Keratinocyte (primary cell): ENCODE results near the gene ATE1.

Experiments used
- CTCF ChIP-seq, 3 experiments: IDR thresholded peaks in 1 of 3; conservative IDR thresholded peaks in 1 of 3; optimal IDR thresholded peaks in 1 of 3; 2 replicates in 2 of 3; 3 replicates in 1 of 3; pipeline versions ENCODE3 to v1.5.1; 2011; ENCODE audit warnings: low read length in 3 of 3, mild to moderate bottlenecking in 3 of 3, moderate library complexity in 2 of 3, control low read depth in 1 of 3, inconsistent platforms in 1 of 3; ENCODE audit not compliant: insufficient read depth in 2 of 3; ENCODE audit errors: extremely low read depth in 1 of 3
- EZH2 ChIP-seq: IDR thresholded peaks from one replicate; pipeline ENCODE4 v1.6.1; 2012; ENCODE audit warnings: inconsistent platforms, mild to moderate bottlenecking, low read length, moderate library complexity

- TF ChIP-seq CTCF (optimal IDR thresholded peaks at IDR 0.05 in 1 of 3, IDR thresholded peaks at IDR 0.05 in 1 of 3, conservative IDR thresholded peaks at IDR 0.05 in 1 of 3; ENCODE audit: extremely low read depth in 1 of 3, insufficient read depth in 2 of 3, low read length in 3 of 3) (no peak), EZH2 (no peak)
Measured at GRCh38 chr10:121715076-121715475, 212.8 kb downstream of the ATE1 start.
